GM12801 (cell line): ENCODE measurements around the gene KREMEN1.

ENCODE experiments used
- TF ChIP-seq, protein P1 (sequence below): IDR thresholded peaks from one replicate; pipeline ENCODE4 v1.5.1; 2011; ENCODE audit warnings: control low read depth; ENCODE audit not compliant: insufficient read length; ENCODE audit errors: extremely low read depth

The KREMEN1 gene

DNA sequence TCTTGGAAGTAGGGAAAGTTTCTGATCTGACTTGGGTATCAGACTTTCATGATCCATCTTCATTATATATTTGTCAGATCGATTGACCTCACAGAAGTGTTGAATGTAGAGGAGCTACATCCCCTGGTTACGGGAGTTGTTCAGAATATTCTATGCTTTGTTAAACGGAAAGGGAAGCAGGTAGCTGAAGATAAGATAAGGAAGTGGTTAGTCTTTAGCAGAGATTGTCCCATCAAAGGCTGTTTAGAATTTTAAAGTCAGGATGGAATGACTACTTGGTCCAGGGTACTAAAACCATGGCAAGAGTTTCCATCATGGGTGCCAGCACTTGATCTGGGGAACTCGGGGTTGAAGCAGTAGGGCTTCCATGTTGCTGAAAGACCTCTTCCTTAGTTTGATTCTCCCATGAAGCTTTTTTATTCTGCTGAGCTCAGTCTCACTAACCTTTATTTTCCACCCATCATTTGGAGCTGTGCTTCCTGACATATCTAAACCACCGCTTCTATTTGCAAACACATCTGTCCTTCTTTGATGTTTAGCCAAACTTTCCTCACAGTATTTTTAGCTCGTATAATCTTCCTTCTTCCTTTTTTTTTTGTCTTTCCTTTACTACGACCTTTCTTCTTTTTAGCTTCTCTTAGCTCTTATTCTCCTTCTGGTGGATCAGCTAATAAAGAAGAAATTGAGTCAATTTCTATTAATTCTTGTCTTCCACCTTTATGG, 7.2 kb upstream of the KREMEN1 start:
- TF ChIP-seq, protein P1, sequence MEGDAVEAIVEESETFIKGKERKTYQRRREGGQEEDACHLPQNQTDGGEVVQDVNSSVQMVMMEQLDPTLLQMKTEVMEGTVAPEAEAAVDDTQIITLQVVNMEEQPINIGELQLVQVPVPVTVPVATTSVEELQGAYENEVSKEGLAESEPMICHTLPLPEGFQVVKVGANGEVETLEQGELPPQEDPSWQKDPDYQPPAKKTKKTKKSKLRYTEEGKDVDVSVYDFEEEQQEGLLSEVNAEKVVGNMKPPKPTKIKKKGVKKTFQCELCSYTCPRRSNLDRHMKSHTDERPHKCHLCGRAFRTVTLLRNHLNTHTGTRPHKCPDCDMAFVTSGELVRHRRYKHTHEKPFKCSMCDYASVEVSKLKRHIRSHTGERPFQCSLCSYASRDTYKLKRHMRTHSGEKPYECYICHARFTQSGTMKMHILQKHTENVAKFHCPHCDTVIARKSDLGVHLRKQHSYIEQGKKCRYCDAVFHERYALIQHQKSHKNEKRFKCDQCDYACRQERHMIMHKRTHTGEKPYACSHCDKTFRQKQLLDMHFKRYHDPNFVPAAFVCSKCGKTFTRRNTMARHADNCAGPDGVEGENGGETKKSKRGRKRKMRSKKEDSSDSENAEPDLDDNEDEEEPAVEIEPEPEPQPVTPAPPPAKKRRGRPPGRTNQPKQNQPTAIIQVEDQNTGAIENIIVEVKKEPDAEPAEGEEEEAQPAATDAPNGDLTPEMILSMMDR, result no peak

DNA sequence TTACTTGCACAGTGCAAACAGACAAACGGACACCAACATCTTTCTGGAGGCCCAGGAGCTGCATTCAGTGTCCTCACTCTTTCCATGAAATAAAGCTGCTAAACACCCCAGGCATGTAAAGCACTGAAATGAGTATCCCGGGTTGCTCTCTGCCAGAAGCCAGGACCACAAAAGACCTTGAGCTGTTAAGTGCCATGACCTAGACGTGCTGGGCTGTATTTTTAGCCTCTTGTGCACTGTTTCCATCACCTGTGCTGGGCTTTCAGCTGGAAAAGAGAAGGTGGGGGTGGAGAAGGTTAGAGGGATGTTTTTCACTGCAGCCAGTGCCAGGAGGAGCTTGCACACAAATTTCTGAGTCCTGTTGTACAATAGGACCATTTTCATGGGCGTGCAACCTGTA, 3.4 kb upstream of the KREMEN1 start:
- TF ChIP-seq, protein P1, result no peak

DNA sequence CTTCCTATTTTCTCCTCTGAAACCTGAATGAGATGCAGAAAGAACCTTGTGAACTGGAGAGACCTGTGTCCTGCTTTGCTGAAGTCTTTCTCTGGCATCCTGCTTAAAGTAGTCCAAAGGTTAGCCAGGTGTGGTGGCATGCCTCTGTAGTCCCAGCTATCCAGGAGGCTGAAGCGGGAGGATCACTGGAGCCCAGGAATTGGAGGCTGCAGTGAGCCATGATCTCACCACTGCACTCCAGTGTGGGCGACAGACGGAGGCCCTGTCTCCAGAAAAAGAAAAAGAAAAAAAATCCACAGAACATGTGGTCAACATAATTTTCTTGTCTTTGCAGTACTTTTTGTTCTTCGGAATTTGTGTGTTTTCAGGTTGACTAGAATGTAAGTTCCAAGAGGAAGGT, 2.3 kb upstream of the KREMEN1 start:
- TF ChIP-seq, protein P1, result no peak

- TF ChIP-seq, protein P1, result no peak
Measured at GRCh38 chr22:29071261-29072045, 1.4 kb upstream of the KREMEN1 start.

- TF ChIP-seq, protein P1, result no peak
Measured at GRCh38 chr22:29072193-29072978, 449 bp upstream of the KREMEN1 start.

DNA sequence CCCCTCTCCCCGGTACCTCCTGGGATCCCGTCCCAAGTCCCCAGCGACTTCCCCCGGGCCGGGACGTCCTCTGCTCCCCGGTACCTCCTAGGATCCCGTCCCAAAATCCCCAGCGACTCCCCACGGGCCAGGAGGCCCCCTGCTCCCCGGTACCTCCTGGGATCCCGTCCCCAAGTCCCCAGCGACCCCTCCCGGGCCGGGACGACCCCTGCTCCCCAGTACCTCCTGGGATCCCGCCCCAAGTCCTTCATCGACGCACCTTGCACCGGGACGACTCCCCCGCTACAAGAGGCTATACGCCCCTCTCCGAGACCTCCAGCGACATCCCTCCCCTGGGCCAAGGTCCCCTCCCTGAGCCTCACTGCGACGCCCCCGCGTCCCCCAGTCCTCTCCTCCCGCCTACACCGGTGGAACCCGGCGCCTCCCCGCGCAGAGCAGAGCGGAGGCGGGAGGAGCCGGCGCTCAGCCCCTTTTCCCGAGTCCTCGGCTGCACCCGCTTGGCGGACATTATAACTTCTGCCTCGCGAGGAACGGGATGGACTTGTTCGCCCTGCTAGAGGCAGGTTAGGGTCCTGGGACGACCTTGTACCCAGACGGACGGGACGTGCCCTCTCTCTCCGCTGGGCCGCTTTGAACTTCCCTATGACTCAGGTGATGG, 912 bp downstream of the KREMEN1 start:
- TF ChIP-seq, protein P1, result no peak
